Nasal cavity respiratory epithelium epithelial cell of viscerocranial mucosa (primary cell): ENCODE measurements around the gene PELI2. TPM values are rescaled to one million over a fixed set of nuclear protein-coding genes. Genes with fewer than 3 reads are reported as not detected.

ENCODE experiments used
- total RNA-seq: library from RNA; depleted of rRNA; stranded (reverse); fragments of >200 nt; gene quantifications from 2 replicates; pipeline ENCODE4 v1.2.3, GENCODE V29; 2014

PELI2 gene
- 1.0 and 6.4 TPM in 2 replicates for total RNA-seq

GRCh38 chr14:56117765-56118610, at the start of gene PELI2:
TSS of gene PELI2 (plus strand) at chr14:56118411. CDS start at chr14:56118661, 250 bp downstream.

